HL-60 (cell line): Measurements from ENCODE around the gene FANCE.

Source experiments
- DNase-seq, 2 experiments: peaks; one replicate each; pipeline ENCODE4 v3.0.0-alpha.2; 2010 to 2020; ENCODE audit warnings: low read depth in 1 of 2, low spot score in 1 of 2
- H3K27ac ChIP-seq: fragments of 250-450 bp; sonication (Bioruptor Pico); replicated peaks from 2 replicates; pipeline ENCODE4 v1.5.1; 2020; ENCODE audit warnings: mild to moderate bottlenecking, moderate library complexity
- H3K27me3 ChIP-seq: fragments of 250-450 bp; sonication (Bioruptor Pico); 2 replicates; pipeline ENCODE4 v1.5.1; 2021; ENCODE audit warnings: mild to moderate bottlenecking, moderate library complexity; ENCODE audit not compliant: insufficient read depth, poor library complexity, severe bottlenecking
- H3K4me3 ChIP-seq: replicated peaks from 2 replicates; pipeline ENCODE4 v1.5.1; 2011; ENCODE audit warnings: mild to moderate bottlenecking, control low read depth, low read length; ENCODE audit not compliant: insufficient read depth
- GABPA ChIP-seq: IDR thresholded peaks from 2 replicates; pipeline ENCODE4 v1.6.1; 2012; ENCODE audit warnings: low read depth
- POLR2AphosphoS5 ChIP-seq: IDR thresholded peaks from 2 replicates; pipeline ENCODE4 v1.6.1; 2012; ENCODE audit warnings: low read depth
- SPI1 ChIP-seq: IDR thresholded peaks from 2 replicates; pipeline ENCODE4 v1.6.1; 2012; ENCODE audit warnings: low read depth, mild to moderate bottlenecking, borderline replicate concordance
- TF ChIP-seq, protein P1 (sequence below): IDR thresholded peaks from one replicate; pipeline ENCODE4 v1.5.1; 2011; ENCODE audit warnings: low read length, control low read depth, inconsistent platforms; ENCODE audit not compliant: insufficient read depth
- TF ChIP-seq, protein P2 (sequence below): IDR thresholded peaks from 2 replicates; pipeline ENCODE4 v1.6.1; 2012; ENCODE audit warnings: low read depth; ENCODE audit not compliant: insufficient replicate concordance

The FANCE gene

DNA sequence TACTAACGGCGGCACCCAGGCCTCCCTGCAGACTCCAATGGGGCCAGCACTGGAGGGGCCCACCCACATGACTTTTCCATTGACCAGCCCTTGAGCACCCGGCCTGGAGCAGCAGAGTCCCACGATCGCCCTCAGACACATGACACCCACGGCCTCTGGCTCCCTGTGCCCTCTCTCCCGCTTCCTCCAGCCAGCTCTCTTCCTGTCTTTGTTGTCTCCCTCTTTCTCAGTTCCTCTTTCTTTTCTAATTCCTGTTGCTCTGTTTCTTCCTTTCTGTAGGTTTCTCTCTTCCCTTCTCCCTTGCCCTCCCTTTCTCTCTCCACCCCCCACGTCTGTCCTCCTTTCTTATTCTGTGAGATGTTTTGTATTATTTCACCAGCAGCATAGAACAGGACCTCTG lies 26.1 kb upstream of the FANCE start:
- Histone ChIP-seq H3K4me3 (no peak overlapping the region), H3K27ac (no peak overlapping the region), H3K27me3 (no peaks in the 10 kb centered on the region)
- TF ChIP-seq POLR2AphosphoS5 (no peak), SPI1 (peak; percentile 96)
- DNase-seq: peak; percentile 29 to 42

DNA sequence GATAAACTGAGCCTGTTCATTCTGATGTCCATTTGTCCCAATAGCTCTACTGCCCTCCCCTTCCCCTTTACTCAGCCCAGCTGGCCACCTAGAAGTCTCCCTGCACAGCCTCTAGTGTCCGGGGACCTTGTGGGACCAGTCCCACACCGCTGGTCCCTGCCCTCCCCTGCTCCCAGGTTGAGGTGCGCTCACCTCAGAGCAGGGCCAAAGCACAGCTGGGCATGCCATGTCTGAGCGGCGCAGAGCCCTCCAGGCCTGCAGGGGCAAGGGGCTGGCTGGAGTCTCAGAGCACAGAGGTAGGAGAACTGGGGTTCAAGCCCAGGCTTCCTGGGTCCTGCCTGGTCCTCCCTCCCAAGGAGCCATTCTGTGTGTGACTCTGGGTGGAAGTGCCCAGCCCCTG lies 24.7 kb upstream of the FANCE start:
- Histone ChIP-seq H3K27me3 (no peaks in the 10 kb centered on the region), H3K27ac (no peak overlapping the region), H3K4me3 (no peak overlapping the region)
- no peak for DNase-seq
- TF ChIP-seq, protein P1, sequence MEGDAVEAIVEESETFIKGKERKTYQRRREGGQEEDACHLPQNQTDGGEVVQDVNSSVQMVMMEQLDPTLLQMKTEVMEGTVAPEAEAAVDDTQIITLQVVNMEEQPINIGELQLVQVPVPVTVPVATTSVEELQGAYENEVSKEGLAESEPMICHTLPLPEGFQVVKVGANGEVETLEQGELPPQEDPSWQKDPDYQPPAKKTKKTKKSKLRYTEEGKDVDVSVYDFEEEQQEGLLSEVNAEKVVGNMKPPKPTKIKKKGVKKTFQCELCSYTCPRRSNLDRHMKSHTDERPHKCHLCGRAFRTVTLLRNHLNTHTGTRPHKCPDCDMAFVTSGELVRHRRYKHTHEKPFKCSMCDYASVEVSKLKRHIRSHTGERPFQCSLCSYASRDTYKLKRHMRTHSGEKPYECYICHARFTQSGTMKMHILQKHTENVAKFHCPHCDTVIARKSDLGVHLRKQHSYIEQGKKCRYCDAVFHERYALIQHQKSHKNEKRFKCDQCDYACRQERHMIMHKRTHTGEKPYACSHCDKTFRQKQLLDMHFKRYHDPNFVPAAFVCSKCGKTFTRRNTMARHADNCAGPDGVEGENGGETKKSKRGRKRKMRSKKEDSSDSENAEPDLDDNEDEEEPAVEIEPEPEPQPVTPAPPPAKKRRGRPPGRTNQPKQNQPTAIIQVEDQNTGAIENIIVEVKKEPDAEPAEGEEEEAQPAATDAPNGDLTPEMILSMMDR: no peak
- TF ChIP-seq, protein P2, sequence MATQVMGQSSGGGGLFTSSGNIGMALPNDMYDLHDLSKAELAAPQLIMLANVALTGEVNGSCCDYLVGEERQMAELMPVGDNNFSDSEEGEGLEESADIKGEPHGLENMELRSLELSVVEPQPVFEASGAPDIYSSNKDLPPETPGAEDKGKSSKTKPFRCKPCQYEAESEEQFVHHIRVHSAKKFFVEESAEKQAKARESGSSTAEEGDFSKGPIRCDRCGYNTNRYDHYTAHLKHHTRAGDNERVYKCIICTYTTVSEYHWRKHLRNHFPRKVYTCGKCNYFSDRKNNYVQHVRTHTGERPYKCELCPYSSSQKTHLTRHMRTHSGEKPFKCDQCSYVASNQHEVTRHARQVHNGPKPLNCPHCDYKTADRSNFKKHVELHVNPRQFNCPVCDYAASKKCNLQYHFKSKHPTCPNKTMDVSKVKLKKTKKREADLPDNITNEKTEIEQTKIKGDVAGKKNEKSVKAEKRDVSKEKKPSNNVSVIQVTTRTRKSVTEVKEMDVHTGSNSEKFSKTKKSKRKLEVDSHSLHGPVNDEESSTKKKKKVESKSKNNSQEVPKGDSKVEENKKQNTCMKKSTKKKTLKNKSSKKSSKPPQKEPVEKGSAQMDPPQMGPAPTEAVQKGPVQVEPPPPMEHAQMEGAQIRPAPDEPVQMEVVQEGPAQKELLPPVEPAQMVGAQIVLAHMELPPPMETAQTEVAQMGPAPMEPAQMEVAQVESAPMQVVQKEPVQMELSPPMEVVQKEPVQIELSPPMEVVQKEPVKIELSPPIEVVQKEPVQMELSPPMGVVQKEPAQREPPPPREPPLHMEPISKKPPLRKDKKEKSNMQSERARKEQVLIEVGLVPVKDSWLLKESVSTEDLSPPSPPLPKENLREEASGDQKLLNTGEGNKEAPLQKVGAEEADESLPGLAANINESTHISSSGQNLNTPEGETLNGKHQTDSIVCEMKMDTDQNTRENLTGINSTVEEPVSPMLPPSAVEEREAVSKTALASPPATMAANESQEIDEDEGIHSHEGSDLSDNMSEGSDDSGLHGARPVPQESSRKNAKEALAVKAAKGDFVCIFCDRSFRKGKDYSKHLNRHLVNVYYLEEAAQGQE: no peak
- TF ChIP-seq POLR2AphosphoS5 (no peak), GABPA (no peak), SPI1 (no peak)

DNA sequence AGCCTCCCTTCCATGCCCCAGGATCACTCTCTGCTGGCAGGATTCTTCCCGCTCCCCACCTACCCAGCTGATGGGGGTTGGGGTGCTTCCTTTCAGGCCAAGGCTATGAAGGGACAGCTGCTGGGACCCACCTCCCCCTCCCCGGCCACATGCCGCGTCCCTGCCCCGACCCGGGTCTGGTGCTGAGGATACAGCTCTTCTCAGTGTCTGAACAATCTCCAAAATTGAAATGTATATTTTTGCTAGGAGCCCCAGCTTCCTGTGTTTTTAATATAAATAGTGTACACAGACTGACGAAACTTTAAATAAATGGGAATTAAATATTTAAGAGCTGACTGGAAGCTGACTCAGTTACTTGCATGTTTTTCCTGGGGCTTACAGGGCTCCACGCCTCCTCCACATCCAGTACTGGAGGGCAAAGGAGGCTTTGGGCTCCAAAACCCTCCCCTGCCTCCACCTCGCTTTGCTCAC lies 24.3 kb upstream of the FANCE start:
- Histone ChIP-seq H3K27ac (no peak overlapping the region), H3K4me3 (no peak overlapping the region)
- TF ChIP-seq GABPA (no peak), SPI1 (no peak), POLR2AphosphoS5 (no peak)
- TF ChIP-seq, protein P2: no peak
- TF ChIP-seq, protein P1: no peak

DNA sequence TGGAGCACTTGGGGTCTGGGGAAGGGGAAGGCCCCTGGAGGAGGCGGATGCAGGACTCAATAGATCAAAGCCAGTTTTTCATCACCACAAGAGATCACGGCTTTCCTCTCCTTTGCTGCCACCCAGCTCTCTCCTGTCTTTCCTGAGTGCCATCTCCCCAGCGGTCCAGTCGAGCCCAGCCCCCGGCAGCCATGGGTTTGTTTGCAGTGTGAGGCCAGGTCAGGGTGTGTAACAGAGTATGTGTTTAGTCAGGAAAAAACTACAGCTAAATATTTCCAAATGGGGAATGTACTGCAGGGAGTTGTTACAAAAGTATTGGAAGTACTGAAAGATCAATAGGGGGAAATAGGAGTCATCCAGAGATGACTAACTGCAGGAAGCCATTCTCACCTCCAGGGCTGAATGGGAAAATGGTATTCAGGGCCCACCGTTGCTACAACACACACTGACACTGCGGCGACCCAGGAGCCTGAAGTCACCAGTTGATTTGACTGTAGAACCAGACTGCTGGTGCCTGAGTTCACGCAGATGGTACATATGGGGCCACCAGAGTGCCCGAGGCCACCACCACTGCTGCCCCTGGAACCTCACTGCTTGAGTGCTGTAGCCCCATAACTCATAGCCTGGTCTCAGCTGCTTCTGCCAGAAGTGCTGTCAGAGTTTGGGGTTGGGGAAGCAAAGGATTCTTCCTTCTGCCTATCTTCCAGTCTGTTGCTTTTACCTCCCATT lies 23.6 kb upstream of the FANCE start:
- H3K4me3 ChIP-seq: no peak overlapping the region
- no peak for DNase-seq
- TF ChIP-seq GABPA: no peak
- TF ChIP-seq, protein P2: no peak
- TF ChIP-seq, protein P1: no peak
- no peak for TF ChIP-seq SPI1
- TF ChIP-seq POLR2AphosphoS5: no peak
- no peaks in the 10 kb centered on the region for H3K27me3 ChIP-seq
- H3K27ac ChIP-seq: no peak overlapping the region

More for the DNA sequence above, 24.3 kb upstream of the FANCE start:
- H3K27me3 ChIP-seq: no peaks in the 10 kb centered on the region
- no peak for DNase-seq
